Hematopoietic multipotent progenitor cell treated with erythropoietin and hydrocortisone succinate and interleukin-3 and kit ligand, for 15 days (in vitro differentiated cells): ENCODE measurements around the gene SUPT3H.

Experiments
- DNase-seq: peaks from one replicate; pipeline ENCODE4 v3.0.0-alpha.2; 2015; ENCODE audit warnings: low spot score

Gene SUPT3H

GRCh38 chr6:44837741-44838140 lies 540.0 kb downstream of the SUPT3H start:
- no peak for DNase-seq

GRCh38 chr6:44837255-44837654 lies 540.5 kb downstream of the SUPT3H start:
- DNase-seq = no peak

GRCh38 chr6:44833248-44833647 lies 544.5 kb downstream of the SUPT3H start:
- DNase-seq = no peak

- no peak for DNase-seq
Observed at GRCh38 chr6:44831002-44831610, 546.6 kb downstream of the SUPT3H start.

- no peak for DNase-seq
Observed at GRCh38 chr6:44829836-44830235, 547.9 kb downstream of the SUPT3H start.

- DNase-seq = no peak
Observed at GRCh38 chr6:44828780-44829179, 549.0 kb downstream of the SUPT3H start.

GRCh38 chr6:44826025-44826676 lies 551.6 kb downstream of the SUPT3H start:
- DNase-seq = no peak

- no peak for DNase-seq
Observed at GRCh38 chr6:44825273-44825672, 552.5 kb downstream of the SUPT3H start.

- DNase-seq = no peak
Observed at GRCh38 chr6:44824567-44824966, 553.2 kb downstream of the SUPT3H start.

- DNase-seq = no peak
Observed at GRCh38 chr6:44820759-44821158, 557.0 kb downstream of the SUPT3H start.

GRCh38 chr6:44820321-44820720 lies 557.4 kb downstream of the SUPT3H start:
- no peak for DNase-seq

GRCh38 chr6:44811456-44811855 lies 566.3 kb downstream of the SUPT3H start:
- no peak for DNase-seq

GRCh38 chr6:44809258-44809657 lies 568.5 kb downstream of the SUPT3H start:
- no peak for DNase-seq

GRCh38 chr6:44808148-44808547 lies 569.6 kb downstream of the SUPT3H start:
- DNase-seq = no peak

GRCh38 chr6:44806656-44807055 lies 571.1 kb downstream of the SUPT3H start:
- no peak for DNase-seq

- no peak for DNase-seq
Observed at GRCh38 chr6:44805238-44805846, 572.4 kb downstream of the SUPT3H start.

- no peak for DNase-seq
Observed at GRCh38 chr6:44804546-44805159, 573.1 kb downstream of the SUPT3H start.

GRCh38 chr6:44804016-44804415 lies 573.7 kb downstream of the SUPT3H start:
- DNase-seq = no peak

GRCh38 chr6:44800784-44801592 lies 576.7 kb downstream of the SUPT3H start:
- DNase-seq = no peak

GRCh38 chr6:44800171-44800783 lies 577.5 kb downstream of the SUPT3H start:
- DNase-seq = no peak

- DNase-seq = no peak
Observed at GRCh38 chr6:44797746-44798145, 580.0 kb downstream of the SUPT3H start.

- no peak for DNase-seq
Observed at GRCh38 chr6:44795326-44795725, 582.4 kb downstream of the SUPT3H start.
